Neutrophil (primary cell): Measurements from ENCODE around the gene PTPRN2.

Experiments
- H3K27ac ChIP-seq: fragments of 200-600 bp; sonication (generic); 2 replicates; pipeline ENCODE4 v1.5.1; 2016; ENCODE audit warnings: mild to moderate bottlenecking, moderate library complexity
- H3K27me3 ChIP-seq: fragments of 200-600 bp; sonication (generic); 2 replicates; pipeline ENCODE4 v1.6.0; 2016; ENCODE audit warnings: mild to moderate bottlenecking
- H3K36me3 ChIP-seq: fragments of 200-600 bp; sonication (generic); 2 replicates; pipeline ENCODE4 v1.5.1; 2017
- H3K4me1 ChIP-seq, 2 experiments: fragments of 200-600 bp in 1 of 2; sonication (generic) in 1 of 2; 1 replicate in 1 of 2; 2 replicates in 1 of 2; pipeline versions ENCODE4 v1.5.1 to v1.6.1; 2013 to 2016; ENCODE audit warnings: low read depth in 1 of 2, low read length in 1 of 2, mild to moderate bottlenecking in 1 of 2, moderate library complexity in 1 of 2; ENCODE audit not compliant: control insufficient read depth in 1 of 2, insufficient read depth in 1 of 2
- H3K4me3 ChIP-seq, 2 experiments: fragments of 200-600 bp in 1 of 2; sonication (generic) in 1 of 2; 1 replicate in 1 of 2; 2 replicates in 1 of 2; pipeline ENCODE4 v1.5.1; 2013 to 2016; ENCODE audit warnings: low read depth in 1 of 2, low read length in 1 of 2, mild to moderate bottlenecking in 1 of 2, moderate library complexity in 1 of 2
- H3K9me3 ChIP-seq: fragments of 200-600 bp; sonication (generic); 2 replicates; pipeline ENCODE4 v1.5.1; 2016
- CTCF ChIP-seq: fragments of 200-600 bp; sonication (generic); IDR thresholded peaks from 2 replicates; pipeline ENCODE4 v1.5.1; 2016; ENCODE audit warnings: antibody characterized with exemption

Gene PTPRN2

GRCh38 chr7:157769086-157769485, 818.5 kb downstream of the PTPRN2 start:
- H3K36me3 ChIP-seq = no peaks in the 10 kb centered on the region
- no peaks in the 10 kb centered on the region for H3K4me1 ChIP-seq
- H3K4me3 ChIP-seq = no peak overlapping the region
- peaks cover 21% of the 10 kb centered on the region for H3K27me3 ChIP-seq
- H3K9me3 ChIP-seq = no peaks in the 10 kb centered on the region
- no peak overlapping the region for H3K27ac ChIP-seq
- TF ChIP-seq CTCF = no peak

GRCh38 chr7:157768198-157768597, 819.4 kb downstream of the PTPRN2 start:
- Histone ChIP-seq H3K27me3 (peaks cover 21% of the 10 kb centered on the region), H3K27ac (no peak overlapping the region), H3K4me1 (no peaks in the 10 kb centered on the region), H3K9me3 (no peaks in the 10 kb centered on the region), H3K4me3 (no peak overlapping the region), H3K36me3 (no peaks in the 10 kb centered on the region)
- no peak for TF ChIP-seq CTCF

- Histone ChIP-seq H3K9me3 (no peaks in the 10 kb centered on the region), H3K27me3 (peaks cover 21% of the 10 kb centered on the region), H3K27ac (no peak overlapping the region), H3K36me3 (no peaks in the 10 kb centered on the region), H3K4me3 (no peak overlapping the region), H3K4me1 (no peaks in the 10 kb centered on the region)
- no peak for TF ChIP-seq CTCF
These were observed 820.0 kb downstream of the PTPRN2 start for GRCh38 chr7:157767506-157768197.

- H3K27me3 ChIP-seq = peaks cover 21% of the 10 kb centered on the region
- H3K27ac ChIP-seq = no peak overlapping the region
- no peaks in the 10 kb centered on the region for H3K4me1 ChIP-seq
- no peaks in the 10 kb centered on the region for H3K36me3 ChIP-seq
- TF ChIP-seq CTCF = no peak
- no peak overlapping the region for H3K4me3 ChIP-seq
- no peaks in the 10 kb centered on the region for H3K9me3 ChIP-seq
These were observed 821.5 kb downstream of the PTPRN2 start for GRCh38 chr7:157766098-157766497.

- H3K36me3 ChIP-seq = no peaks in the 10 kb centered on the region
- no peak overlapping the region for H3K4me3 ChIP-seq
- no peak overlapping the region for H3K27ac ChIP-seq
- H3K4me1 ChIP-seq = no peaks in the 10 kb centered on the region
- no peak for TF ChIP-seq CTCF
- H3K27me3 ChIP-seq = peaks cover 19% of the 10 kb centered on the region
- H3K9me3 ChIP-seq = no peaks in the 10 kb centered on the region
These were observed 822.6 kb downstream of the PTPRN2 start for GRCh38 chr7:157764946-157765537.
